ENCODE data around the gene LDLRAD4.

The LDLRAD4 gene

DNA sequence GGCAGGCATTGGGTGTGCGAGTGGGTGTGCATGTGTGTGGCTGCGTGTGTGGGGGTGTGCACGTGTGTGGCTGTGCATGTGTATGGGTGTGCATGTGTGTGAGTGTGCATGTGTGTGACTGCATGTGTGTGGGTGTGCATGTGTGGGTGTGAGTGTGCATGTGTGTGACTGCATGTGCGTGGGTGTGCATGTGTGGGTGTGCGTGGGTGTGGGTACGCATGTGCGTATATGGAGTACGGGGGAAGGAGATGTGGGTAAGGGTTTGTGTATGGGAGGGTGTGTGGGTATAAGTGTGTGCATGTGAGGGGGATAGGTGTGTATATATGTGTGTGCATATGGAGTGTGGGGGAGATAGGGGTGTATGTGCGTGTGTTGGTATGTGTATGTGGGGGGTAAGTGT is 371.4 kb downstream of the LDLRAD4 start:
- no peak overlapping the region for H3K9ac ChIP-seq (ENCODE audit: low read length)
- H3K9me3 ChIP-seq (ENCODE audit: insufficient read depth, low read length): no peaks in the 10 kb centered on the region
- no peaks in the 10 kb centered on the region for H3K9me2 ChIP-seq (replicated peaks; ENCODE audit: insufficient read depth, low read length)
- no peak overlapping the region for H3K4me3 ChIP-seq (ENCODE audit: insufficient read depth, low read length, poor library complexity, severe bottlenecking)
- H3K36me3 ChIP-seq (ENCODE audit: low read length): no peaks in the 10 kb centered on the region
- no peaks in the 10 kb centered on the region for H3K27me3 ChIP-seq (ENCODE audit: low read length)
- H3K27ac ChIP-seq (ENCODE audit: low read depth, low read length): no peak overlapping the region
- H3F3A ChIP-seq (ENCODE audit: insufficient read depth): peaks cover 4% of the 10 kb centered on the region
- H2AFZ ChIP-seq (ENCODE audit: low read depth, low read length, severe bottlenecking): no peak overlapping the region
- H3K4me2 ChIP-seq (ENCODE audit: low read depth, low read length, poor library complexity, severe bottlenecking): no peak overlapping the region
- no peaks in the 10 kb centered on the region for H4K20me1 ChIP-seq (ENCODE audit: low read depth, low read length)
- H3K79me2 ChIP-seq (ENCODE audit: insufficient read depth, low read length): no peaks in the 10 kb centered on the region
- TF ChIP-seq EZH2phosphoT487 (conservative IDR thresholded peaks at IDR 0.05; ENCODE audit: low read length): no peak
- TF ChIP-seq, protein P1, sequence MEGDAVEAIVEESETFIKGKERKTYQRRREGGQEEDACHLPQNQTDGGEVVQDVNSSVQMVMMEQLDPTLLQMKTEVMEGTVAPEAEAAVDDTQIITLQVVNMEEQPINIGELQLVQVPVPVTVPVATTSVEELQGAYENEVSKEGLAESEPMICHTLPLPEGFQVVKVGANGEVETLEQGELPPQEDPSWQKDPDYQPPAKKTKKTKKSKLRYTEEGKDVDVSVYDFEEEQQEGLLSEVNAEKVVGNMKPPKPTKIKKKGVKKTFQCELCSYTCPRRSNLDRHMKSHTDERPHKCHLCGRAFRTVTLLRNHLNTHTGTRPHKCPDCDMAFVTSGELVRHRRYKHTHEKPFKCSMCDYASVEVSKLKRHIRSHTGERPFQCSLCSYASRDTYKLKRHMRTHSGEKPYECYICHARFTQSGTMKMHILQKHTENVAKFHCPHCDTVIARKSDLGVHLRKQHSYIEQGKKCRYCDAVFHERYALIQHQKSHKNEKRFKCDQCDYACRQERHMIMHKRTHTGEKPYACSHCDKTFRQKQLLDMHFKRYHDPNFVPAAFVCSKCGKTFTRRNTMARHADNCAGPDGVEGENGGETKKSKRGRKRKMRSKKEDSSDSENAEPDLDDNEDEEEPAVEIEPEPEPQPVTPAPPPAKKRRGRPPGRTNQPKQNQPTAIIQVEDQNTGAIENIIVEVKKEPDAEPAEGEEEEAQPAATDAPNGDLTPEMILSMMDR (IDR thresholded peaks at IDR 0.05; ENCODE audit: insufficient read depth, low read length, poor library complexity, severe bottlenecking): no peak

DNA sequence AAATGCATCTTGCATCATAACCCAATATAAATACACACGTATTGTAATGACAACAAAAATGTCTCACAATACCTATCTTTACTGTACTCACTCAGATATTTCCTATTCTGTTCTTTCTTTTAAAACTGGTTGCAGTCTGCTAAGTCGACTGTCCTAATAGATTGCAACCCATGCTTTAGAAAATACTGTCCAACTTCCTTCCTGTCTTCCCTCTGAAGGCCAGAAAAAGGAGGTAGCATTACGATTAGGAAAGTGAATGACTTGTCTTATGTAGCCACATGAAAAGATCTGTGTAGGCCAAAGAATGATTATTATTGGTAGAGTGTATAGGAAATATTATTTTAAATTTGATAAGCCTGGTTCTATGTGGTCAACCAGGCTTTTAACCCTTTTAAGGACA is 373.7 kb downstream of the LDLRAD4 start:
- no peaks in the 10 kb centered on the region for H3K9me2 ChIP-seq (replicated peaks; ENCODE audit: insufficient read depth, low read length)
- H3K36me3 ChIP-seq (ENCODE audit: low read length): peaks cover 7% of the 10 kb centered on the region
- H3K4me3 ChIP-seq (ENCODE audit: insufficient read depth, low read length, poor library complexity, severe bottlenecking): no peak overlapping the region
- no peaks in the 10 kb centered on the region for H3K27me3 ChIP-seq (ENCODE audit: low read length)
- H3K27ac ChIP-seq (ENCODE audit: low read depth, low read length): no peak overlapping the region
- TF ChIP-seq, protein P1 (IDR thresholded peaks at IDR 0.05; ENCODE audit: insufficient read depth, low read length, poor library complexity, severe bottlenecking): no peak
- TF ChIP-seq EZH2phosphoT487 (conservative IDR thresholded peaks at IDR 0.05; ENCODE audit: low read length): no peak
- no peak overlapping the region for H3K4me2 ChIP-seq (ENCODE audit: low read depth, low read length, poor library complexity, severe bottlenecking)
- no peaks in the 10 kb centered on the region for H3K79me2 ChIP-seq (ENCODE audit: insufficient read depth, low read length)
- no peaks in the 10 kb centered on the region for H3F3A ChIP-seq (ENCODE audit: insufficient read depth)
- H2AFZ ChIP-seq (ENCODE audit: low read depth, low read length, severe bottlenecking): no peak overlapping the region
- no peaks in the 10 kb centered on the region for H4K20me1 ChIP-seq (ENCODE audit: low read depth, low read length)
- H3K9ac ChIP-seq (ENCODE audit: low read length): no peak overlapping the region
- peaks cover 13% of the 10 kb centered on the region; the same call in 1 of the 2 replicates for H3K9me3 ChIP-seq (ENCODE audit: insufficient read depth, low read length)

DNA sequence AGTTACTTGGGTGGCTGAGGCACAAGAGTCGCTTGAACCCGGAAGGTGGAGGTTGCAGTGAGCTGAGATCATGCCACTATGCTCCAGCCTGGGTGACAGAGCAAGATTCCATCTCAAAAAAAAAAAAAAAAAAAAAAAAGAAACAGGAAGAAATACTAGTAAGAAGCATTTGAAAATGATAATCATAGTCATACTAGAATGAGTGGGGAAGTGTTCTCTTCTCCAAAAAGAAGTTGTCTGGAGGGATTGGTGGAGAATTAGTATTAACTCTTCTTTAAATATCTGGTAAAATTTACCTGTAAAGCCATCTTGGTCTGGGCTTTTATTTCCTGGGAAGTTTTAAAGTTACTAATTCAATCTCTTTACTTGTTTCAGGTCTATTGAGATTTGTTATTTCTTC is 376.0 kb downstream of the LDLRAD4 start:
- H3K27ac ChIP-seq (ENCODE audit: low read depth, low read length): no peak overlapping the region
- no peaks in the 10 kb centered on the region for H4K20me1 ChIP-seq (ENCODE audit: low read depth, low read length)
- H3K79me2 ChIP-seq (ENCODE audit: insufficient read depth, low read length): no peaks in the 10 kb centered on the region
- H3K9me2 ChIP-seq (replicated peaks; ENCODE audit: insufficient read depth, low read length): no peaks in the 10 kb centered on the region
- no peaks in the 10 kb centered on the region for H3F3A ChIP-seq (ENCODE audit: insufficient read depth)
- no peaks in the 10 kb centered on the region for H3K27me3 ChIP-seq (ENCODE audit: low read length)
- H3K9ac ChIP-seq (ENCODE audit: low read length): no peak overlapping the region
- no peak overlapping the region for H3K4me3 ChIP-seq (ENCODE audit: insufficient read depth, low read length, poor library complexity, severe bottlenecking)
- peaks cover 25% of the 10 kb centered on the region; the same call in 1 of the 2 replicates for H3K9me3 ChIP-seq (ENCODE audit: insufficient read depth, low read length)
- TF ChIP-seq, protein P1 (IDR thresholded peaks at IDR 0.05; ENCODE audit: insufficient read depth, low read length, poor library complexity, severe bottlenecking): no peak
- TF ChIP-seq EZH2phosphoT487 (conservative IDR thresholded peaks at IDR 0.05; ENCODE audit: low read length): no peak
- H3K36me3 ChIP-seq (ENCODE audit: low read length): peaks cover 7% of the 10 kb centered on the region
- H2AFZ ChIP-seq (ENCODE audit: low read depth, low read length, severe bottlenecking): no peak overlapping the region
- no peak overlapping the region for H3K4me2 ChIP-seq (ENCODE audit: low read depth, low read length, poor library complexity, severe bottlenecking)

Measured in SU-DHL-6 (cell line).